Activated T-helper 1 cell treated with Interleukin-2 at 50 U/mL for 16 hours (primary cell): ENCODE results near the gene XXYLT1.

Experiments
- DNase-seq: peaks from one replicate; pipeline ENCODE4 v3.0.0-alpha.2; 2020; ENCODE audit warnings: low read depth

XXYLT1 gene

DNA sequence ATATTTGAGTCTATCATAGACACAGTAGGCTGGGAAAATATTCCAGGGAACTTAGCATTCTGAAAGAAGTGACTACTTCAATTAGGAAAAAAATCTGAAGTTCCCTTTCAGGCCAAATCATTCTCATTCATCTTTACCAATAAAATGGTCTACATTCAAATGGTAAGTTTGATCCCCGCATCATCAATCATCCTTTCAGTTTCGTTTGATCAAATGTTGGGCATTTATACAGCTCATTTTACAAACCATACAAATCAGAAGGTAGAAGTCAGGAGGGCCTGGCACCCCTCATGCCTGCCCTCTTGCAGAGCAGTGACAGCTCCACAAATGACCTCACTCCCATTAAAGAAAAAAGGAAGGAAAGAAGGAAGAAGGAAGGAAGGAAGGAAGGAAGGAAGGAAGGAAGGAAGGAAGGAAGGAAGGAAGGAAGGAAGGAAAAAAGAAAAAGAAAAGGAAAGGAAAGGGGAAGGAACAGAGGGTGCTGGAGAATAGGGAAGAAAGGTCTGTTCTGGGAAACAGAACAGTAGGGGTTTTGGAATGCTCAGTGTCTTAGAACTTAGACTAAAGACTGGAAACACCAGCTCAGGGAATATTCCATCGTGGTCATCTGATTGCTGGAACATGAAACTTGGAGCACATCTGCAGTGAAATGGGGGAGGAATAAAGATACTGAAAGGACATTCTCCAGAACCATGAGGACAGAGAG is 86.1 kb downstream of the XXYLT1 start:
- no peak for DNase-seq

DNA sequence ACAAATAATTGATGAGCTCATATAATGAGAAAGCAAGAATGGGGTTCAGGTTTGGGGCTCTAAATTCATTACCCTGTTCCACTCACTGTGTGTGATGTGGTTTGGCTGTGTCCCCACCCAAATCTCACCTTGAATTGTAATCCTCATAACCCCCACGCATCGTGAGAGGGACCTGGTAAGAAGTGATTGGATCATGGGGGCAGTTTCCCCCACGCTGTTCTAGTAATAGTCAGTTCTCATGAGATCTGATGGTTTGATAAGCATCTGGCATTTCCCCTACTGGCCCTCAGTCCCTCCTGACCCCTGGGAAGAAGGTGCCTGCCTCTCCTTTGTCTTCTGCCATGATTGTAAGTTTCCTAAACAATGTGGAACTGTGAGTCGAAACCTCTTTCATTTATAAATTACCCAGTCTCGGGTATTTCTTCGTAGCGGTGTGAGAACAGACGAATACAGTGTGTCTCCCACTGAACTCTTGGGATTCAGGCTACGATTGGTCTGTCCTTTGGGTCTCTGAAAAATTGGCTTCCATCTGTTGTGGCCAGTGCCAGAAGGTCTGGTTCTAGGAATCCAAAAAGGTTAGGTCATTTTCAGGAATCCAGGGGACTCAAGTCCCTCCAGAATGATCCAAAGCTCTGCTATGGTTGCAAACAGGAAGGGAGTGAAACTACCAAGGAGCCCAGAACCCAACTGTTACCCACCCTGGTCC is 87.7 kb downstream of the XXYLT1 start:
- DNase-seq: no peak

DNA sequence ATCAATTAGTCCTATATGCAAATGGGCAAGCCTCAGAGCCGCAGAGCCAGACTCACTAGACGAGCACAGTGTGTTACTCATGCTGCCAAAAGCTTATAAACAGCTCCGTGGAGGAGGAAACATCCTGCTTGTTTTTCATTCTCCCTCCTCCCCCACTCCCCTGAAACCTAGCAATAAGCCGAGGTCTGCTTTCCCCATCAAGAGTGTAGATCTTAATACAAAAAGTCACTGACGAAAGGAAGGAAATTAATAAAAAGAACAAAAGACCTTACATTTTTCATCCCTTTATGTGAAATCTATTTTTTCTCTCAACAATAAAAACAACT is 88.5 kb downstream of the XXYLT1 start:
- no peak for DNase-seq

DNA sequence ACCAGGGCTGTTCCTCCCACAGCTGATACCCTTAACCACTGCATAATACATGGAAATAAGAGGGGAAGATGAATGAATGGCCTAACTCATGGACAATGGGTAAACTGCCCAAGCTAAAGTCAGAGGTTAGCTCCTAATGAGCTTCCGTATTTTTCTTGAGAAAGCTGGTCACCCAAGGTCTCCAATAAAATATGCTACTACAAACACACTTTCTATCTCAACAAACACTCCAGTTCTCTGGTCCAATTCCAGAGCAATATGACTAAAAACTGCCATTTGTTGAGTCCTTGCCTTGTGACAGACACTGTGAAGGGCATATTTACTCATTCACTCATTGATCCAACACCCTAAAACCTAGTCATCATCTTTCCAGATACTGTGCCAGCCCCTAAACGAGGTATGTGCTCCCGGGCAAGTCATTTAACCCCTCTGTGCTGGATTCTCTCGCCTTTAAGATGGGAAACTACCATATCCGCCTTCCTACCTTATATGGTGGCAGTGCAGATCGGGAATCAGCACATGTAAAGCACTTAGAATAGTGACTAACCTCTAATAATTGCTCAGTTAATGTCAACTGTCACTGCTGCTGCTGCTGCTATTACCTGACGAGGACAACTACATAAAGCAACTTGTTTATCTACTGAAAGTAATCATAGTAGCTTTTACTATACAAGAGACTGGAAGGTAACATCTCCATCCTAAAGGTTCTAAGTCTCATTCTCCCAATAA is 89.1 kb downstream of the XXYLT1 start:
- DNase-seq: no peak

DNA sequence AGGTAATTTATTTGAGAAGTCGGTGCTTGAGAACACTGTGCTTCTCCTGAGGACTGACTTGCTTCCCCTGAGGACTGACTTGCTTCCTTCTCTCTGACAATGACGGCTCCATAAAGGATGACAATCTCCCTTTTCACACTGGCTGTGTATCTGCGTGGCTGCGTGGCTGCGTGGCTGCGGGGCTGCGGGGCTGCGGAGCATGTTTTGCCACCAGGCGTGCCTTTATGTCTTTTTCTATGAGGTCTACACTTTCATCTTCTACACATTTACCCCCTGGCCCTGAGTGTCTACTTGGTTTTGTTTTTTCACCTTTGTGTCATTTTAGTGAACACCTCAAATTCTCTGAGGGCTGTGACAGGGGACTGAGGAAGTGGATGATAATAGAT is 89.9 kb downstream of the XXYLT1 start:
- no peak for DNase-seq

- no peak for DNase-seq
These were observed 90.4 kb downstream of the XXYLT1 start for GRCh38 chr3:195180490-195181112.

DNA sequence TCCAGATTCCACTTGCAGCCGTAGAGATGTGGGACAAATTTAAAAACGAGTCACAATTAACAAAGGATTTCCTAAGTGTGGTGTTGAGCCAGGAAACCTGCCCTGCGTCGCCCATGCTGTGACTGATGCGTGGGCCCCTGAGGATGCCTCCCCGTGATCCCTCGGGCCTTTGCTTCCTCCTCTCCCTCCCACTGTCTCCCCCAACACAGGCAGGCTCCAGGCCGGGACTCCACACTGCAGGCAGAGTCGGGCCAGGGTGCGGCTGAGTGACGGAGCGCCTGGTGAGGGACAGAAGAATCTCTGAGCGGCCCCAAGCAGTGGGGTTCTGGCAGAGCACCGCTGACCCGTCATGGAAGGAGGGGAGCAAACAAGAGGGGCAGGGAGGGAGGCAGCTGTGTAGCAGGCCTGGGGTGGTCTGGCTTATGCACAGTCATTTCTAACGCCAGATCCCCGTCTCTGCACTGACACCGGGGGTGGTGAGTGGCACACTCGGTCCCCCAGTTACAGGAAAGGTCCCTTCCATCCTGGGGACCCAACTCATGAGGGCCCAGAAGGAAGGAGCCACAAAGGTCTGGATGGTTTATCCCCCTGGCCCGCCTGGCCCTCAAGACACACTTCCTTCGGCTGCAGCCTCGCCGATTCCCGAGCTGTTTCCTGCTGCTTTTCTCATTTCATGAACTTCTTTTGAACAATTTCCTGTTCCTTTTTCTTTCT is 91.0 kb downstream of the XXYLT1 start:
- DNase-seq: no peak

- DNase-seq: no peak
These were observed 92.6 kb downstream of the XXYLT1 start for GRCh38 chr3:195178124-195178910.

- no peak for DNase-seq
These were observed 93.4 kb downstream of the XXYLT1 start for GRCh38 chr3:195177422-195178123.

DNA sequence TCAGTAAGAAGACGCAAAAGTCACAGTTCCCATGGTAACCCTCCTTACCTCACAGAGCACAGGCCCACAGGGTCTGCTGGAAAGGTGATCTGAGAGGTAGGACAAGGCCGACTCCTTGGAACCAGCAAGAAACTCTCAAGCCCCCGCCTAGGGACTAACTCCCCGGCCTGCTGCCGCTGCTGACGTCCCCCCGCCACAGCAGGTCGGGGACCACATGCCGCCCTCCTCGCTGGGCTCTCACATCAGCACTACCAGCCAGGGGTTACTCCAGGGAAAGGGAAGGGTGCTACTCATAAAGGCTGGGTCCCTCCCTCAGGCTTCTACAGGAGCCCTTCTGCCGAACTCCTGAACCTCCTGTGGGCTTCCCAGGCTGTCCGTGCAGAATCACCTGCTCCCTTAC is 94.2 kb downstream of the XXYLT1 start:
- DNase-seq: no peak

DNA sequence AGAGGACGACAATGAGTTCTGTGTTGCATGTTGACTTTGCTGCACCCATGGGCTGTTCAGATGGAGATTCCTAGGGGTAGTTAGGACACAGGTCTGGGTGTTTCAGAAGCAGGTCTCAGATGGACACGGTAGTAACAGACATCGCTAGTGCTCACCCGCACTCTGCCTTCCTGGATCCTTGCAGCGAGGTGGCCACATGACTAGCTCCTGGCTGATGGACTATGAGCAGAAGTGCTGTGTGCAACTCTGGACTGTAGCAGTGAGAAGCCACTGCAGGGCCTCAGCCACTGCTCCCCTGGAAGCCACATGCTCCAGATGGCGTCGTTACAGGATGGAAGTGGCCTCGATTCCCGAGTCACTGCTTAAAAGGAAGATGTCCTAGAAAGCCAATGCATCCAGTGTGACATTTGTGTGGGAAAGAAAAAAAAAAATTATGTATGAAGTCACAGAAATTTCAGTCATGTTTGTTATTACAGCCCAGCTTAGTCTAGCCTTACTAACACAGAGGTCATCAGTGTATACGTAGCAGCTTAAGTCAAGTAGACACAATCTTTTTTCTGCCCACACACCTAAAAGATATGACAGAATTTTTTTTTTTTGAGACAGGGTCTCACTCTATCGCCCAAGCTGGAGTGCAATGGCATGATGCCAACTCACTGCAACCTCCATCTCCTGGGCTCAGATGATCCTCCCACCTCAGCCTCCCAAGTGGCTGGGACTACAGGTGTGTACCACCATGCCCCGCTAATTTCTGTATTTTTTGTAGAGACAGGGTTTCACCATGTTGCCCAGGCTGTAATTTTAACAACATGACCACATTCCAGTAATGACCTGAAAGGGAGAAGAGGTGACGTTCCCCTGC is 95.3 kb downstream of the XXYLT1 start:
- no peak for DNase-seq

DNA sequence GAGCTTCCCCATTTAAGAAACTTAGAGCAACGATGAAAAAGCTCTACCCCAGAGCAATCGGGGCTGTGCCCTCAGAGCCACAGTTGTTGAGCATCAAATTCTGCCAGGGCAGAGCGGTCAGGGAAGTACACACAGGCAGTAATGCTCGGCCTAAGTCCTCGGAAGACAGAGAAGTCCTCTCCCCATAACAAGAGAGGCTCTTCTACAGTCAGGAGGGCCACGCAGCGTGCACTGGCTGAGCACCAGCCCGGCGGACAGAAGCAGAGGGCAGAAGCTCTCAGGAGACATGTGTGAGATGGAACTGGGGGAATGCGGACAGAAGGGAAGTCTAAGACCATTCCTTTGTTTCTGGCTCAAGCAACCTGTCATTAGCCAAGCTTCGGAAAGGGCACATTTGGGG is 95.9 kb downstream of the XXYLT1 start:
- DNase-seq: no peak

GRCh38 chr3:195173657-195174056 is 97.3 kb downstream of the XXYLT1 start:
- DNase-seq: no peak

DNA sequence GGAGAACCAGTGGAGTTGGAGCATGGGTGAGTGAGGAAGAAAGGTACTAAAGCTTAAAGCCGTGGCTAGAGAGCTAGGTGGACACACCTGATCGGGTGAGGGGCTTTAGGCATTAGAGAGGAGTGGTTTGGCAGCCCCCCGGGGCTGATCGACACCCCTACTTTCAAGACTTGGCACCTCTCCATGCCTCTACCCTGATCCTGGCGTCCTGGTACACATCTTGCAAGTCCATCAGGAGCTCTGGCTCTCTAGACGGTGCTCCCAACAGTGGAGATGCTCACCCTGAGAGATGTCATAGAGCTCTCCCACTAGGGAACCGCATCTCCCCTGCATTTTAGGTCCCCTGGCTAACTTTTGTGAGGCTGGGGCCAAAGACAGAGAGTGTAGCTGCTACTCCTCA is 98.1 kb downstream of the XXYLT1 start:
- DNase-seq: no peak

GRCh38 chr3:195172039-195172684 is 98.8 kb downstream of the XXYLT1 start:
- DNase-seq: no peak

DNA sequence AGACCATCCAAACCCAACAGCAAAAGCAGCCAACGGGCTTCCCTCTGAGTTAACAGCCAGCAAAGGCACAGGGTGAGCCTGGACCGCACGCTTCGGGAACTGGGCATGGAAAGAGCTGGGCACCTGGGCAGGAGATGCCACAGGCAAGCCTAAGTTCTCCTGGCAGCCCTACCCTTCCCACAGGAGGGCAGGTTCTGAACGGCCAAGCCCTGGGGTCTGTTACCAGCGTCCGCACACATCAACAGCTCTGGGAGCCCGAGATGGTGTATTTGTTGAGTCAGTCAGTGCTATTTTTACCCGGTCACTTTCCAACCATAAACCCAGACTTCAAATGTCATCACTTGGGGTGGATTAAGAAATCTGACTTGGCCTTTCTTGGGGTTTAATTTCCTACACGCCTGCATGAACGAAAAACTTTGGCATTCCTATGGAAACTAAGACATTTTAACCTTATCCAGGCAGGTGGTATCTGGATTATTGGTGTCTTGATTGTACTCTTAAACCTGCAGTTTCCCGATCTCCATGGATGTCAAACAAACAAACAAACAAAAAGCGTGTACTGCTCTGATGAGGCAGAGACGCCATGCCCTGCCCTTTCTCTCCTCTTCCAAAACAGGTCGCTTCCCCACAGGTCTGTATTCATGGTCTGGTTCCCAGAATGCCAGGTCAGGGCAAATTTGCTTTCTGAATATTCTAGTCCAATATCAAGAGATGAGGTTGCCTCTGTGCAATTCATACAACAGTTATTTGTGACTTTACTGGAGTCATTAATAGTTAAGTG is 99.7 kb downstream of the XXYLT1 start:
- DNase-seq: no peak

DNA sequence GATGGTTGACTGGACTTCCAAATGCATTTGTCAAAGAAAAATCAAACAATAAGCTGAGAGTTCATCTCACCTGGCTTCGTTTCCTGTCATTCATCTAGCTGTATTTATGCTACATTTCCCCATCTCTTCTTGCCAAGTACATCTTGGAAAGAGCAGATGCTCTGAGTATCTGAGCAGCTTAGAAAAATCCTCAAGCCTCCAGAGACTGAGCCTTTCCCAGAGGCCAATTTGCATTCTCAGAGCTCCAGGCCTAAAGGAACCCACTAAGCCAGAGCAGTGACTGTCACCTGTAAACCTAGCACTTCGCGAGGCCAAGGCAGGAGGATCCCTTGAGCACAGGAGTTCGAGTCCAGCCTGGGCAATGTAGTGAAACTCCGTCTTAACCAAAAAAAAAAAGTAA is 100.5 kb downstream of the XXYLT1 start:
- no peak for DNase-seq

GRCh38 chr3:195169011-195169649 is 101.8 kb downstream of the XXYLT1 start:
- DNase-seq: no peak
